NCI-H2171 treated with DMSO at 0.1 percent for 48 hours (cell line): ENCODE measurements around the gene ESPNL.
A peak's percentile ranks its signal among the peaks of the same experiment; 100 is the strongest.

ENCODE experiments used
- DNase-seq: peaks from one replicate; lab custom pipeline; 2025; lab: John Stamatoyannopoulos, UW

Gene ESPNL

GRCh38 chr2:238129166-238130010, 29.2 kb downstream of the ESPNL start:
- no peak for DNase-seq

- no peak for DNase-seq
Observed at GRCh38 chr2:238130111-238130695, 30.1 kb downstream of the ESPNL start.

- no peak for DNase-seq
Observed at GRCh38 chr2:238130696-238131628, 30.8 kb downstream of the ESPNL start.

GRCh38 chr2:238131761-238132462, 31.8 kb downstream of the ESPNL start:
- no peak for DNase-seq

- no peak for DNase-seq
Observed at GRCh38 chr2:238132463-238133450, 32.6 kb downstream of the ESPNL start.

- DNase-seq: no peak
Observed at GRCh38 chr2:238133499-238134392, 33.6 kb downstream of the ESPNL start.

GRCh38 chr2:238134393-238134785, 34.2 kb downstream of the ESPNL start:
- peak; percentile 1 for DNase-seq

GRCh38 chr2:238135601-238136150, 35.5 kb downstream of the ESPNL start:
- DNase-seq: no peak

- DNase-seq: no peak
Observed at GRCh38 chr2:238136820-238137537, 36.8 kb downstream of the ESPNL start.

- DNase-seq: no peak
Observed at GRCh38 chr2:238137885-238138284, 37.7 kb downstream of the ESPNL start.

- no peak for DNase-seq
Observed at GRCh38 chr2:238138331-238139195, 38.4 kb downstream of the ESPNL start, which contains the start of gene KLHL30. TSS of gene KLHL30 (plus strand) at chr2:238138668. CDS start at chr2:238140755, 2,087 bp downstream.

- peak; percentile 4 for DNase-seq
Observed at GRCh38 chr2:238139196-238140039, 39.3 kb downstream of the ESPNL start.

- no peak for DNase-seq
Observed at GRCh38 chr2:238140040-238140439, 39.9 kb downstream of the ESPNL start.

GRCh38 chr2:238140721-238141540, 40.8 kb downstream of the ESPNL start:
- DNase-seq: no peak

GRCh38 chr2:238141541-238142318, 41.6 kb downstream of the ESPNL start:
- DNase-seq: no peak
